Fibroblast of lung (primary cell): ENCODE data around the gene PAQR5.

ENCODE experiments used
- EZH2 ChIP-seq: IDR thresholded peaks from 2 replicates; pipeline ENCODE4 v1.5.1; 2012; ENCODE audit warnings: low read length, control low read depth, mild to moderate bottlenecking; ENCODE audit errors: missing control alignments
- TF ChIP-seq, protein P1 (sequence below), 2 donors: IDR thresholded peaks in 1 of 2; conservative IDR thresholded peaks in 1 of 2; 1 replicate in 1 of 2; 2 replicates in 1 of 2; pipeline ENCODE4 v1.5.1; 2011 to 2012; ENCODE audit warnings: low read length in 2 of 2, control low read depth in 1 of 2, inconsistent platforms in 1 of 2, low read depth in 1 of 2, mild to moderate bottlenecking in 1 of 2

DNA sequence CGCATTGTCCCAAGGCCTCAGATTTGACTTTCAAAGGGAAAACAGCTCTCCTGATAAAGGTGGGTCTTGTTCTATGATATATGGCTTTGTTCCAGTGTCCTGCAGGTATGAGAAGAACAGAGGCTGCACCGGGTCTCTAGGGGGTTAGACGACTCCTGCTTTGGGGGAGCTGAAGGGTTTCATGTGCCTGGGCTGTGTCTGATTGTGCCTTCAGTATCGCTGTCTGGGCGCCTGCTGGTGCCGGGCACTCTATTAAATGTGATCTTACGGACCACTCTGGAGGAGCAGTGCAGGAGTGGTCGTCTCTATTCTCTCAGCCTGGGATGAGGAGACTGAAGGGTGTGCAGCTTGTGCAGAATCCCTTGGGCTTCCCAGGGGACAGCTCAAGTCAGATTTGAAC, 16.0 kb downstream of the PAQR5 start:
- TF ChIP-seq, protein P1, sequence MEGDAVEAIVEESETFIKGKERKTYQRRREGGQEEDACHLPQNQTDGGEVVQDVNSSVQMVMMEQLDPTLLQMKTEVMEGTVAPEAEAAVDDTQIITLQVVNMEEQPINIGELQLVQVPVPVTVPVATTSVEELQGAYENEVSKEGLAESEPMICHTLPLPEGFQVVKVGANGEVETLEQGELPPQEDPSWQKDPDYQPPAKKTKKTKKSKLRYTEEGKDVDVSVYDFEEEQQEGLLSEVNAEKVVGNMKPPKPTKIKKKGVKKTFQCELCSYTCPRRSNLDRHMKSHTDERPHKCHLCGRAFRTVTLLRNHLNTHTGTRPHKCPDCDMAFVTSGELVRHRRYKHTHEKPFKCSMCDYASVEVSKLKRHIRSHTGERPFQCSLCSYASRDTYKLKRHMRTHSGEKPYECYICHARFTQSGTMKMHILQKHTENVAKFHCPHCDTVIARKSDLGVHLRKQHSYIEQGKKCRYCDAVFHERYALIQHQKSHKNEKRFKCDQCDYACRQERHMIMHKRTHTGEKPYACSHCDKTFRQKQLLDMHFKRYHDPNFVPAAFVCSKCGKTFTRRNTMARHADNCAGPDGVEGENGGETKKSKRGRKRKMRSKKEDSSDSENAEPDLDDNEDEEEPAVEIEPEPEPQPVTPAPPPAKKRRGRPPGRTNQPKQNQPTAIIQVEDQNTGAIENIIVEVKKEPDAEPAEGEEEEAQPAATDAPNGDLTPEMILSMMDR (conservative IDR thresholded peaks at IDR 0.05 in 1 of 2, IDR thresholded peaks at IDR 0.05 in 1 of 2; ENCODE audit: low read depth in 1 of 2, low read length in 2 of 2): no peak
- TF ChIP-seq EZH2: no peak
